Measurements from ENCODE around the gene TRAPPC12.

TRAPPC12 gene

DNA sequence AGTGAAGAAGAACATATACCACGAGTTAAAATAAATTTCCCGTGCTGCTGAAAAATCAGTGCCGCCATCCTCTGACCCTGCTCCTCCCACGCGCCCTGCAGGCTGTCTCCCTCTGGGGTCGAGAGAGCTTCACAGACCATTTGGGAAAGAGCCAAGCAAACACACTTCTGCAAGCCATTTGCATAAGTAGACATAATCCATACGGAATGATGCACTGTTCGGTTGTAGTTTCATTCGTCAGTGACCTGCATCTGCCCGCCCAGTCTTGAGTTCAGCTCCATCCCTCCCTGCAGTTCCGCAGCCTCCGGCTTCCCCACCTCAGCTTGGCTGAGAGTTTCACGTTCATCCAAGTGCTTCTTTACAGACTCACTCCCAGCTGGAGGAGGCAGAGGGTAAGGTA lies 69.6 kb downstream of the TRAPPC12 start:
- WGBS (ENCODE audit: extremely low coverage, insufficient coverage, low lambda C conversion rate): no CpG with 5 or more reads among the region's 13 CpGs

DNA sequence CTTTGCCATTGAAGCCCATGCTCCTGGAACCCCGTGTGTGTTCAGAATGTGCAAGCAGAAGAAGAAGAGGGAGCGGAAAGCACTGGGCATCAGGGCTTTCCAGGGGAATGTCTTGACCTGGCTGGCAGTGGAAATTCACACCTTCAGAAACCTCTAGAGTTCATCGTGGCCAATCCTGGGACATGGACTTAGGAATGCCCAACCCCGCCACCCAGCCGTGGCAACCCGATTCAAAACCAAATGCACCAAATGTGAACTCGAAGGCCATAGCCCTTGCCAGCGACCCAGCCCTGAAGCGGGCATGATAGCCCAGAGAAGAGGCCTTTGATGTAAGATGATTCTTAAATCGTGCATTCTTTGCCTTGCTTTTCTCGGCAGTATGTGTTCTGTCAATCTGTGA lies 70.4 kb downstream of the TRAPPC12 start:
- Histone ChIP-seq H2BK15ac (replicated peaks; ENCODE audit: low read depth) (no peak overlapping the region), H3K18ac (ENCODE audit: low read length) (no peak overlapping the region), H2BK120ac (ENCODE audit: low read depth, low read length) (no peak overlapping the region), H3K36me3 (ENCODE audit: control insufficient read depth, insufficient read depth, low read length) (peaks cover 2% of the 10 kb centered on the region), H3K27ac (ENCODE audit: low read depth, low read length) (no peak overlapping the region), H3K9ac (ENCODE audit: low read length) (no peak overlapping the region), H3K23ac (ENCODE audit: low read length) (no peak overlapping the region), H3K27me3 (ENCODE audit: insufficient read depth, low read length, poor library complexity) (no peaks in the 10 kb centered on the region), H3K56ac (ENCODE audit: low read length) (no peak overlapping the region), H3K79me1 (ENCODE audit: low read length) (no peaks in the 10 kb centered on the region), H3K79me2 (ENCODE audit: control insufficient read depth, insufficient read depth, low read length) (no peaks in the 10 kb centered on the region), H4K5ac (ENCODE audit: low read length) (no peak overlapping the region), H3K4ac (ENCODE audit: low read depth, low read length) (no peak overlapping the region), H2AK5ac (ENCODE audit: low read length) (no peak overlapping the region), H3K4me2 (ENCODE audit: low read length) (no peak overlapping the region), H3K4me1 (ENCODE audit: control insufficient read depth, low read depth, low read length) (no peaks in the 10 kb centered on the region), H2BK5ac (ENCODE audit: low read length) (no peak overlapping the region), H3K4me3 (ENCODE audit: low read length) (no peak overlapping the region), H4K8ac (ENCODE audit: low read depth, low read length) (no peak overlapping the region)
- WGBS (ENCODE audit: extremely low coverage, insufficient coverage, low lambda C conversion rate): no CpG with 5 or more reads among the region's 11 CpGs
- DNase-seq: no peak

More for the DNA sequence above, 69.6 kb downstream of the TRAPPC12 start:
- Histone ChIP-seq H3K79me1 (ENCODE audit: low read length) (no peaks in the 10 kb centered on the region), H3K79me2 (ENCODE audit: control insufficient read depth, insufficient read depth, low read length) (no peaks in the 10 kb centered on the region), H3K23ac (ENCODE audit: low read length) (no peak overlapping the region), H3K18ac (ENCODE audit: low read length) (no peak overlapping the region), H2AK5ac (ENCODE audit: low read length) (no peak overlapping the region), H4K5ac (ENCODE audit: low read length) (no peak overlapping the region), H2BK120ac (ENCODE audit: low read depth, low read length) (no peak overlapping the region), H2BK5ac (ENCODE audit: low read length) (no peak overlapping the region), H3K4ac (ENCODE audit: low read depth, low read length) (no peak overlapping the region), H3K9ac (ENCODE audit: low read length) (no peak overlapping the region), H3K27me3 (ENCODE audit: insufficient read depth, low read length, poor library complexity) (no peaks in the 10 kb centered on the region), H4K8ac (ENCODE audit: low read depth, low read length) (no peak overlapping the region), H3K36me3 (ENCODE audit: control insufficient read depth, insufficient read depth, low read length) (peaks cover 5% of the 10 kb centered on the region), H3K56ac (ENCODE audit: low read length) (no peak overlapping the region), H3K4me2 (ENCODE audit: low read length) (no peak overlapping the region), H3K27ac (ENCODE audit: low read depth, low read length) (no peak overlapping the region), H2BK15ac (replicated peaks; ENCODE audit: low read depth) (no peak overlapping the region), H3K4me1 (ENCODE audit: control insufficient read depth, low read depth, low read length) (no peaks in the 10 kb centered on the region), H3K4me3 (ENCODE audit: low read length) (no peak overlapping the region)
- DNase-seq: no peak

DNA sequence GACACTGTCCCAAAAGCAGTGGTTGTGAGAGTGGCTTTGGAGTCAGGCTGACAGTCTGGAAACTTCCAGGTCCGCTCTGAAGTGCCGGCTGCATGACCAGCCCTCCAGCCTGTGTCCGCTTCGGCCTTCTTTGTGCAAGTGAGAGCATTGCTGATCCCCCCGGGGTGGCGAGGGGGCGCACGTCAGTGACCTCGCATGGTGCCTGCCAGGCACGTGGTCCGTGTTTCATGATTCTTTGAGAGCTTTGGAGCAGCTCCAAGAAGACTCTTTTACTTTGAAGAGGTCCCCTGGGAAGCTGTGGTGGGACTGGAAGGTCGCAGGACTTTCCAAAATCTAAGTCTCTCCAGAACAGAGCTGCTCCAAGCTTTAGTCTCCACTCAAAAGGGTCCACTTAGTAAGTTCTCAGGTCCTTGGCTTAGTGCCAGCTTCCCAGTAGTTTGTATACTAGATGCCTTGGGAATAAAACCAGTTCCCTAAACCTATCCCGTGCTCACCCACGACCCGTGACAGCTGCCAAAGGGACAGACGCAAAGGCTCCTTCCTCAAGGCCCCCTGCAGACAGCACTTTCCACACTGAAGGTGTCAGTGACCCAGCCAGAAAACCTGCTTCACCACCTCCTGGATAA lies 71.0 kb downstream of the TRAPPC12 start:
- Histone ChIP-seq H3K23ac (ENCODE audit: low read length) (no peak overlapping the region), H4K8ac (ENCODE audit: low read depth, low read length) (no peak overlapping the region), H4K5ac (ENCODE audit: low read length) (no peak overlapping the region), H3K27me3 (ENCODE audit: insufficient read depth, low read length, poor library complexity) (no peaks in the 10 kb centered on the region), H2BK120ac (ENCODE audit: low read depth, low read length) (no peak overlapping the region), H3K56ac (ENCODE audit: low read length) (no peak overlapping the region), H3K4me1 (ENCODE audit: control insufficient read depth, low read depth, low read length) (no peaks in the 10 kb centered on the region), H3K4me3 (ENCODE audit: low read length) (no peak overlapping the region), H3K79me2 (ENCODE audit: control insufficient read depth, insufficient read depth, low read length) (no peaks in the 10 kb centered on the region), H3K27ac (ENCODE audit: low read depth, low read length) (no peak overlapping the region), H3K9ac (ENCODE audit: low read length) (no peak overlapping the region), H3K4ac (ENCODE audit: low read depth, low read length) (no peak overlapping the region), H2AK5ac (ENCODE audit: low read length) (no peak overlapping the region), H3K36me3 (ENCODE audit: control insufficient read depth, insufficient read depth, low read length) (peaks cover 2% of the 10 kb centered on the region), H2BK5ac (ENCODE audit: low read length) (no peak overlapping the region), H3K18ac (ENCODE audit: low read length) (no peak overlapping the region), H3K79me1 (ENCODE audit: low read length) (no peaks in the 10 kb centered on the region), H2BK15ac (replicated peaks; ENCODE audit: low read depth) (no peak overlapping the region), H3K4me2 (ENCODE audit: low read length) (no peak overlapping the region)
- no CpG with 5 or more reads among the region's 16 CpGs for WGBS (ENCODE audit: extremely low coverage, insufficient coverage, low lambda C conversion rate)
- DNase-seq: no peak

- WGBS (ENCODE audit: extremely low coverage, insufficient coverage, low lambda C conversion rate): no CpG with 5 or more reads among the region's 4 CpGs
These were observed 71.7 kb downstream of the TRAPPC12 start for GRCh38 chr2:3451169-3451568.

GRCh38 chr2:3451926-3452671 lies 72.6 kb downstream of the TRAPPC12 start:
- no peak overlapping the region for H4K8ac ChIP-seq (ENCODE audit: low read depth, low read length)
- H3K27ac ChIP-seq (ENCODE audit: low read depth, low read length): no peak overlapping the region
- H3K4me1 ChIP-seq (ENCODE audit: control insufficient read depth, low read depth, low read length): no peaks in the 10 kb centered on the region
- H3K4me3 ChIP-seq (ENCODE audit: low read length): no peak overlapping the region
- no peak overlapping the region for H3K4me2 ChIP-seq (ENCODE audit: low read length)
- H3K36me3 ChIP-seq (ENCODE audit: control insufficient read depth, insufficient read depth, low read length): peaks cover 4% of the 10 kb centered on the region
- H3K23ac ChIP-seq (ENCODE audit: low read length): no peak overlapping the region
- H3K79me2 ChIP-seq (ENCODE audit: control insufficient read depth, insufficient read depth, low read length): no peaks in the 10 kb centered on the region
- no peak overlapping the region for H2AK5ac ChIP-seq (ENCODE audit: low read length)
- peak; percentile 14 for DNase-seq
- H2BK15ac ChIP-seq (replicated peaks; ENCODE audit: low read depth): no peak overlapping the region
- no peak overlapping the region for H2BK120ac ChIP-seq (ENCODE audit: low read depth, low read length)
- no peak overlapping the region for H2BK5ac ChIP-seq (ENCODE audit: low read length)
- H3K79me1 ChIP-seq (ENCODE audit: low read length): no peaks in the 10 kb centered on the region
- H3K4ac ChIP-seq (ENCODE audit: low read depth, low read length): no peak overlapping the region
- H3K56ac ChIP-seq (ENCODE audit: low read length): no peak overlapping the region
- no peak overlapping the region for H3K9ac ChIP-seq (ENCODE audit: low read length)
- H3K27me3 ChIP-seq (ENCODE audit: insufficient read depth, low read length, poor library complexity): no peaks in the 10 kb centered on the region
- H3K18ac ChIP-seq (ENCODE audit: low read length): no peak overlapping the region
- WGBS (ENCODE audit: extremely low coverage, insufficient coverage, low lambda C conversion rate): no CpG with 5 or more reads among the region's 17 CpGs
- H4K5ac ChIP-seq (ENCODE audit: low read length): no peak overlapping the region

More at GRCh38 chr2:3451169-3451568, 71.7 kb downstream of the TRAPPC12 start:
- Histone ChIP-seq H3K18ac (ENCODE audit: low read length) (no peak overlapping the region), H3K79me1 (ENCODE audit: low read length) (no peaks in the 10 kb centered on the region), H3K36me3 (ENCODE audit: control insufficient read depth, insufficient read depth, low read length) (peaks cover 2% of the 10 kb centered on the region), H3K27ac (ENCODE audit: low read depth, low read length) (no peak overlapping the region), H2AK5ac (ENCODE audit: low read length) (no peak overlapping the region), H4K8ac (ENCODE audit: low read depth, low read length) (no peak overlapping the region), H2BK120ac (ENCODE audit: low read depth, low read length) (no peak overlapping the region), H3K4me3 (ENCODE audit: low read length) (no peak overlapping the region), H4K5ac (ENCODE audit: low read length) (no peak overlapping the region), H3K4me1 (ENCODE audit: control insufficient read depth, low read depth, low read length) (no peaks in the 10 kb centered on the region), H3K4ac (ENCODE audit: low read depth, low read length) (no peak overlapping the region), H3K79me2 (ENCODE audit: control insufficient read depth, insufficient read depth, low read length) (no peaks in the 10 kb centered on the region), H2BK5ac (ENCODE audit: low read length) (no peak overlapping the region), H3K56ac (ENCODE audit: low read length) (no peak overlapping the region), H3K27me3 (ENCODE audit: insufficient read depth, low read length, poor library complexity) (no peaks in the 10 kb centered on the region), H3K4me2 (ENCODE audit: low read length) (no peak overlapping the region), H2BK15ac (replicated peaks; ENCODE audit: low read depth) (no peak overlapping the region), H3K23ac (ENCODE audit: low read length) (no peak overlapping the region), H3K9ac (ENCODE audit: low read length) (no peak overlapping the region)
- DNase-seq: no peak

Measured in mesendoderm (in vitro differentiated cells).